Cortex of kidney (tissue), 1 donor: ENCODE data around the gene ALAD.

Experiments used
- DNase-seq: peaks from one replicate; lab custom pipeline; 2025; lab: John Stamatoyannopoulos, UW

The ALAD gene

DNA sequence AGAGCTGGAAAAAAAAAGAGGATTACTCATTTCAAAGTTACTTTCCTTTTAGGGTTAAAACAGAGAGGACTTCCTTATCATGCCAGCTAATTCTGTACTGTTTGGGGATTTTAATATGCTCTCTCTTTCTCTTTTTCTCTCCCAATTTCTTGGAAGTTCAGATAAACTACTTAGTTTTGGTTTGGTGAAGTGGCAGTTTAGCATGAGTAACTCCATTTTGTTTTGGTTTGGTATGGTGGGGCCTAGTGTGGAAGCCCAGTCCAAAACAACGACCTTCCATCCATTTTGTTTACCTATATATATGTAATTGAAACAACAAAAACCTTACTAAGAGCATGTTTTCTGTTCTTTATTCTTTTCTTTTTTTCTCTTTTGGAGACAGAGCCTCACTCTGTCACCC lies 55.4 kb downstream of the ALAD start:
- no peak for DNase-seq

DNA sequence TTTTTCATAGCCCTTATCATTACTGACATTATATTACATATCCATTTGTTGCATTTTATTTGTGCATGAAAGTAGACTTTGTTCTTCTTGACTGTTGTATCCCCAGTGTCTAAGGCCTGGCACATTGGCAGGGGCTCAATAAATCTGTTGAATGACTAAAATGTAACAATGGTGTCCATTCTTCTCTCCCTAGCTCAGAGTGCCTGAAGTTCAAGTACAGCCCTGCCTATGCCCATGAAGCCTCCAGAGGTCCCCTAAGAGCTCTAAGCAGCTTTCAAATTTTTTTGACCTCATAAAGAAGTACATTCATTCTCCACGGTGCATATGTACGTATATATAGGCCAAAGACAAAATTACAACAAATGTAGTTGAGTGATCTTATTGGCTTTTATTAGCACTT lies 55.9 kb downstream of the ALAD start:
- no peak for DNase-seq

DNA sequence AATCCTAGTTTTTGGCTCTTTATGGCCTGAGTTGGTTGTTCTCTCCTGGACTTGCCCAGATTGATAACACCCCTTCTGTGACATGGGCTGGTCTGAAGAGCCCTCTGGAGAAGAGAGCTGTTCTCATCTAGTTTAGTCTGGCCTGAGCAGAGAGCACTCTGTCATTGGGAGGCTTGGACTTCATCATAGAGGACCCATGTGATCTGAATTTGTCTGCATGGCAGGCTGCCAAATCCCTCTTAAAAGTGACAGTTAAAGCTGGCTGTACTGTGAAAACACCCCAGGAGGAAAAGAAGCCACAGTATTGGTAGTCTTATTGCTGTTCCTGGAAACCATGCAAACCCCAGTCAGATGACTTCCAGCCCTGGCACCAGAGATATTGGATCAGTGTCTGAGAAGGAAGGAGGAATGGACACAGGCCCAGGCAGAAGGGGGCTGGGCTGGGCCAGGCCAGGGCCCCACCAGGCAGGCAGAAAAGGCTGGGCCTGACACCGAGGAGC lies 57.3 kb downstream of the ALAD start:
- no peak for DNase-seq

DNA sequence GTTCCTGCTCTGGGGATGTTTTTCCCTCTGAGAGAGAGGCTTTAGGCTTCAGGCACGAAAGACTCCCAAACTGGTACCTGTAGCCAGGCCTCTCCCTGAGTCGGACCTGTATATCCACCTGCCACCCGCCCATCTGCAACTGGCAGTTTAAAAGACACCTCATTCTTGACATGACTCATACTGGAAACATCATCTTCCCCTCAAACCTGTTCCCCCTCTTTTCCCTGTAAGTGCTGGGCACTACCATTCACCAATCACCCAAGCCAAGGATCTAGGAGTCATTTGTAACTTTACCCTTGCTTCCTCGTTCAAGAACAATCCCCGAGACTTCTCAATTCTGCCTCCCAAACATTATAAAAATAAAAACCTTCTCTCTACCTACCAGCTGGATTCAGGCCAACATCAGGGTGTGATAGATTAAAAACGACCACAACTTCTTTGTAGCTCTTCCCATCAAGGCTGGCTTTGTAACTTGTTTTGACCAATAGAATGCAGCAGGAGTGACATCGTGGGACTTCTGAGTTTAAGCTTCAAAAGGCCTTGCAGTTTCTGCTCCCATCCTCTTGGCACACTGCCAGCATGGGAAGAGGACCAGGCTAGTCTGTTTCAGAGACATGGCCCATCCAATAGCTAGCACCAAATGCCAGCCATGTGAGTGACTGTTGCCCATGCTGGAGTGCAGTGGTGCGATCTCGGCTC lies 59.2 kb downstream of the ALAD start:
- DNase-seq = no peak

DNA sequence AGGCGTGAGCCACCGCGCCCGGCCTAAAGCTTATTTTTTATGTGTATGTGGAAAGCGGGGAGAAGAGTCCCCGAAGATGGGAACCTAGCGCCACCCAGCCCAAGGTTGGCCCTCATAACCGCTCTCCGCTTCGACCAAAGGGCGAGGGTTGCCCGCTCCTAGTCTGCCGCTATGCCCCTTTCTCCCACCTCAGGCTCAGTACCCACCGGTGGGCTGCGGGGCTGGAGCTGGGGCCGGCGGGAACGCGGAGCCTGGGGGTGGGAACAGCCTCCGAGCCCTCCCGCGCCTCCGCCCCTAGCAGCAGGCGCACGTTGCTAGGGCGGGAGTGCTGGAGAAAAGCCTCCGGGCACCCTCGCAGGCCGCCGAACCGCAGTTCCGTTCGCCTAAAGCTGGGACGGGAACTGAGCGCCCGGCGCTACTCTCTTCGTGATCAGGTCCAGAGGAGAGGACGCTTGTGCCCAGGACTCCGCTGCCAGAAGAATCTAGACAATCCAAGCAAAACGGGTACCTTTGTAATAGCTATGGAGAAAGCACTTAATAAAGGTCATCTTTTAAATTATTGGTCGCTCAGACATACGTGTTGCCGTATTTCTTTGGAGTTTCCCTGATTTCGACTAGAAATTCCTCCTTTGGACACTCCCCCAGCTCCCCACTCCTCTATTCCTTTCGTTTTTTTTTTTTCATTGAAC lies 60.9 kb downstream of the ALAD start, which contains the start of gene WDR31:
Gene WDR31, minus strand, starts transcription at position 265 of the 689 bp plus-strand sequence. CDS start 8,253 bp downstream, outside the sequence.
- peak; percentile 30 for DNase-seq

DNA sequence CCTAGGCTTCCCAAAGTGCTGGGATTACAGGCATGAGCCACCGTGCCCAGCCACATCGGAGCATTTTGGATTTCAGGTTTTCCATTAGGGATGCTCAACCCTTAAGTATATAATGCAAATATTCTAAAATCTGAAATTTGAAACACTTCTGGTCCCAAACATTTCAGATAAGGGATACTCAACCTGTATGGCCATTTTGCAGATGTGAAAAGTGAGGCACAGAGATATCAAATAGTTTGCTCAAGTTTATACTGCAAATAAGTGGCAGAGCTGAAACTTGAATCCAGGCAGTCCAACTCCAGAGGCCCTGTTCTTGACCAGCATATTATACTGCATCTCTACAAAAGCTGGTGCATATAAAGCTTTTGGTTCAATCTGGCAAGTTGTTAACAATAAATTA lies 63.4 kb downstream of the ALAD start:
- no peak for DNase-seq
